Muscle layer of duodenum (tissue), 2 donors: ENCODE data around the gene VGF.
A peak's percentile ranks its signal among the peaks of the same experiment; 100 is the strongest.

ENCODE experiments used
- H3K27ac ChIP-seq: one replicate; pipeline ENCODE4 v1.7.0; 2013; ENCODE audit warnings: mild to moderate bottlenecking, low read length
- H3K27me3 ChIP-seq: one replicate; pipeline ENCODE4 v1.7.0; 2013; ENCODE audit warnings: low read depth, mild to moderate bottlenecking, control low read depth, low read length
- H3K36me3 ChIP-seq, 2 donors: one replicate each; pipeline ENCODE4 v1.7.0; 2013; ENCODE audit warnings: low read length in 2 of 2, control low read depth in 1 of 2, mild to moderate bottlenecking in 1 of 2; ENCODE audit not compliant: insufficient read depth in 2 of 2, control insufficient read depth in 1 of 2
- H3K4me1 ChIP-seq, 2 donors: one replicate each; pipeline ENCODE4 v1.7.0; 2013; ENCODE audit warnings: low read length in 2 of 2, mild to moderate bottlenecking in 2 of 2, control low read depth in 1 of 2, moderate library complexity in 1 of 2; ENCODE audit not compliant: insufficient read depth in 2 of 2, control insufficient read depth in 1 of 2
- H3K4me3 ChIP-seq, 2 donors: one replicate each; pipeline ENCODE4 v1.7.0; 2013; ENCODE audit warnings: low read length in 2 of 2, low read depth in 1 of 2, mild to moderate bottlenecking in 1 of 2
- H3K9me3 ChIP-seq, 2 donors: one replicate each; pipeline ENCODE4 v1.7.0; 2013; ENCODE audit warnings: low read length in 2 of 2, control low read depth in 1 of 2, mild to moderate bottlenecking in 1 of 2; ENCODE audit not compliant: control insufficient read depth in 1 of 2
- donor health status: healthy.

Gene VGF

GRCh38 chr7:101163279-101164070, 1.9 kb downstream of the VGF start:
- Histone ChIP-seq H3K4me3 (peak overlapping the region in 1 of 2 donors; percentile 48), H3K9me3 (no peaks in the 10 kb centered on the region), H3K27ac (no peak overlapping the region), H3K4me1 (peaks cover 4 to 41% of the 10 kb centered on the region in 2 donors), H3K27me3 (peaks cover 44% of the 10 kb centered on the region), H3K36me3 (peaks cover 4 to 19% of the 10 kb centered on the region in 2 donors)

GRCh38 chr7:101162551-101163278, 2.7 kb downstream of the VGF start:
- H3K27me3 ChIP-seq: peaks cover 39% of the 10 kb centered on the region
- H3K4me3 ChIP-seq: peak overlapping the region in 1 of 2 donors; percentile 44
- peaks cover 4 to 19% of the 10 kb centered on the region in 2 donors for H3K36me3 ChIP-seq
- no peaks in the 10 kb centered on the region for H3K9me3 ChIP-seq
- no peak overlapping the region for H3K27ac ChIP-seq
- peaks cover 4 to 41% of the 10 kb centered on the region in 2 donors for H3K4me1 ChIP-seq

GRCh38 chr7:101161692-101162471, 3.5 kb downstream of the VGF start:
- Histone ChIP-seq H3K36me3 (peaks cover 4 to 25% of the 10 kb centered on the region in 2 donors), H3K4me1 (peaks cover 4 to 41% of the 10 kb centered on the region in 2 donors), H3K4me3 (no peak overlapping the region), H3K27me3 (peaks cover 31% of the 10 kb centered on the region), H3K9me3 (no peaks in the 10 kb centered on the region), H3K27ac (no peak overlapping the region)

GRCh38 chr7:101160910-101161309, 4.5 kb downstream of the VGF start:
- Histone ChIP-seq H3K36me3 (peaks cover 4 to 26% of the 10 kb centered on the region in 2 donors), H3K27me3 (peaks cover 26% of the 10 kb centered on the region), H3K9me3 (no peaks in the 10 kb centered on the region)

GRCh38 chr7:101159696-101160674, 5.4 kb downstream of the VGF start:
- peaks cover 4 to 26% of the 10 kb centered on the region in 2 donors for H3K36me3 ChIP-seq
- no peak overlapping the region for H3K27ac ChIP-seq
- H3K4me3 ChIP-seq: no peak overlapping the region
- H3K9me3 ChIP-seq: no peaks in the 10 kb centered on the region
- peaks cover 6 to 33% of the 10 kb centered on the region in 2 donors for H3K4me1 ChIP-seq
- H3K27me3 ChIP-seq: peaks cover 20% of the 10 kb centered on the region

More at GRCh38 chr7:101160910-101161309, 4.5 kb downstream of the VGF start:
- Histone ChIP-seq H3K4me1 (peaks cover 3 to 33% of the 10 kb centered on the region in 2 donors), H3K4me3 (no peak overlapping the region), H3K27ac (no peak overlapping the region)

- Histone ChIP-seq H3K4me1 (peaks cover 6 to 15% of the 10 kb centered on the region in 2 donors), H3K27ac (no peak overlapping the region), H3K36me3 (peaks cover 4 to 26% of the 10 kb centered on the region in 2 donors), H3K9me3 (no peaks in the 10 kb centered on the region), H3K27me3 (no peaks in the 10 kb centered on the region), H3K4me3 (no peak overlapping the region)
These were observed 8.3 kb downstream of the VGF start for GRCh38 chr7:101156866-101157589.

GRCh38 chr7:101156277-101156676, 9.1 kb downstream of the VGF start:
- Histone ChIP-seq H3K4me3 (no peak overlapping the region), H3K36me3 (peaks cover 4 to 26% of the 10 kb centered on the region in 2 donors), H3K27me3 (no peaks in the 10 kb centered on the region), H3K9me3 (no peaks in the 10 kb centered on the region), H3K4me1 (peaks cover 6 to 15% of the 10 kb centered on the region in 2 donors), H3K27ac (no peak overlapping the region)

GRCh38 chr7:101155303-101155702, 10.1 kb downstream of the VGF start:
- Histone ChIP-seq H3K4me3 (peak overlapping the region; percentile 61 to 74), H3K27me3 (no peaks in the 10 kb centered on the region), H3K4me1 (peaks cover 6 to 15% of the 10 kb centered on the region in 2 donors), H3K36me3 (peaks cover 4 to 24% of the 10 kb centered on the region in 2 donors), H3K27ac (no peak overlapping the region), H3K9me3 (no peaks in the 10 kb centered on the region)

- Histone ChIP-seq H3K27ac (no peak overlapping the region), H3K9me3 (no peaks in the 10 kb centered on the region), H3K4me3 (peak overlapping the region; percentile 61 to 74), H3K36me3 (peaks cover 4 to 18% of the 10 kb centered on the region in 2 donors), H3K27me3 (no peaks in the 10 kb centered on the region), H3K4me1 (peaks cover 6 to 15% of the 10 kb centered on the region in 2 donors)
These were observed 10.7 kb downstream of the VGF start for GRCh38 chr7:101154693-101155102.
